ENCODE results near the gene UGCG. TPM values are rescaled to one million over a fixed set of nuclear protein-coding genes. Genes with fewer than 3 reads are reported as not detected.
A peak's percentile ranks its signal among the peaks of the same experiment; 100 is the strongest.

Gene UGCG
- total RNA-seq (2021; ENCODE audit: unreplicated experiment) (32.6 TPM), Bru-seq, nascent RNA (percentile 92 among the genes with signal in this experiment), BruChase-seq, experiment 1, labeled RNA remaining after a 6-hour chase (percentile 74 among the genes with signal in this experiment), BruChase-seq, experiment 2, labeled RNA remaining after a 2-hour chase (percentile 92 among the genes with signal in this experiment)
- polyA plus RNA-seq (2012), result 12.9 and 13.2 TPM in 2 replicates
- long read RNA-seq, full-length matches to known transcripts, result 53 of 66 reads
- long read RNA-seq, partial matches to known transcripts, result 2 of 66 reads
- long read RNA-seq, other reads (novel, unspliced or antisense), result 11 of 66 reads

- BruUV-seq (replicated peaks), result TSS peak; percentile 87
- Histone ChIP-seq H3K9me3 (ENCODE audit: control insufficient read depth in 1 of 2, insufficient read depth in 1 of 2, low read depth in 1 of 2, low read length in 2 of 2) (no peaks in the 10 kb centered on the region), H3K9ac (ENCODE audit: low read length) (peak within 1 kb of the TSS; percentile 84), H3K9me2 (ENCODE audit: insufficient read depth) (no peaks in the 10 kb centered on the region), H3K79me2 (ENCODE audit: insufficient read depth, low read length) (peaks cover 44% of the 10 kb centered on the region), H3K27me3 (ENCODE audit: insufficient read depth, low read length) (no peaks in the 10 kb centered on the region), H3K4me1 (ENCODE audit: control insufficient read depth in 1 of 2, insufficient read depth in 2 of 2, low read length in 2 of 2) (peaks cover 31 to 86% of the 10 kb centered on the region in 2 experiments), H3K4me2 (ENCODE audit: low read length) (peak within 1 kb of the TSS; percentile 71), H4K20me1 (ENCODE audit: insufficient read depth) (no peaks in the 10 kb centered on the region; the same call in 1 of the 2 replicates), H3K27ac (ENCODE audit: low read depth, low read length) (peak within 1 kb of the TSS; percentile 92), H3K4me3 (replicated peaks in 1 of 2; ENCODE audit: low read depth in 1 of 2, low read length in 2 of 2) (peak within 1 kb of the TSS; percentile 77 to 81), H3K36me3 (ENCODE audit: control insufficient read depth in 1 of 2, insufficient read depth in 2 of 2, low read length in 2 of 2) (no peaks in the 10 kb centered on the region), H2AFZ (ENCODE audit: low read depth, low read length, poor library complexity, severe bottlenecking) (no peak within 1 kb of the TSS)
- ATAC-seq (peak; percentile 83), DNase-seq (ENCODE audit: low read depth, low spot score) (peak; percentile 72)
- intact Hi-C loops (cut with micrococcal nuclease), result loop anchor here (2.0 to 5.0 kb wide), 2 partner anchors 134 to 179 kb away; no protein-coding TSS in a partner anchor
- POLR2A ChIA-PET, result interaction anchor here (1.3 to 1.7 kb wide), 3 partner anchors 11 to 135 kb away, joined by 3 to 6 read pairs (median 4); no protein-coding TSS in a partner anchor
- RAD21 ChIA-PET (ENCODE audit: low non-redundant PET in 1 of 2, low total read pairs in 2 of 2, uncharacterized antibody in 2 of 2, unreplicated experiment in 2 of 2), result interaction anchor here in 1 of 2 experiments (1.3 kb wide), 1 partner anchor 179 kb away, joined by 3 read pairs; no protein-coding TSS in a partner anchor
- CTCF ChIA-PET, result no interaction called here
- no peak for TF ChIP-seq REST (IDR thresholded peaks at IDR 0.05; ENCODE audit: low read depth)
- TF ChIP-seq ATF3 (IDR thresholded peaks at IDR 0.05), result no peak
- TF ChIP-seq SIN3A (IDR thresholded peaks at IDR 0.05; ENCODE audit: low read depth), result peak; percentile 75
- no peak for TF ChIP-seq EZH2 (IDR thresholded peaks at IDR 0.05)
- TF ChIP-seq POLR2AphosphoS5 (IDR thresholded peaks at IDR 0.05; ENCODE audit: low read depth, low read length), result peak; percentile 99
- TF ChIP-seq ZNF274 (IDR thresholded peaks at IDR 0.05; ENCODE audit: low read depth, low read length), result no peak
- TF ChIP-seq POLR2A (IDR thresholded peaks at IDR 0.05; ENCODE audit: borderline replicate concordance, extremely low read depth, insufficient read depth, insufficient read length), result peak; percentile 98
- no peak for TF ChIP-seq CEBPB (IDR thresholded peaks at IDR 0.05; ENCODE audit: low read depth)
- peak; percentile 41; the same call in 1 of the 2 replicates for TF ChIP-seq SP1 (IDR thresholded peaks at IDR 0.05; ENCODE audit: low read depth)
- no peak for TF ChIP-seq EZH2phosphoT487 (IDR thresholded peaks at IDR 0.05; ENCODE audit: borderline replicate concordance)
- TF ChIP-seq ZBTB33 (IDR thresholded peaks at IDR 0.05; ENCODE audit: extremely low read depth, insufficient replicate concordance, low read length), result peak; percentile 69
- TF ChIP-seq MAX (IDR thresholded peaks at IDR 0.05), result peak; percentile 64
- TF ChIP-seq YY1 (IDR thresholded peaks at IDR 0.05; ENCODE audit: extremely low read depth, insufficient replicate concordance, low read depth, low read length), result peak; percentile 59
- peak; percentile 76 for TF ChIP-seq ZFX (IDR thresholded peaks at IDR 0.05)
- TF ChIP-seq CTCF (IDR thresholded peaks at IDR 0.05 in 2 of 3, conservative IDR thresholded peaks at IDR 0.05 in 1 of 3; ENCODE audit: borderline replicate concordance in 1 of 3, insufficient read depth in 1 of 3, low read depth in 2 of 3, low read length in 2 of 3), result no peak
Measured at GRCh38 chr9:111895996-111896941, at the start of gene UGCG. Gene UGCG (plus strand): TSS chr9:111896814. CDS start chr9:111897216, 402 bp downstream.
